Measurements from ENCODE around the gene PIP5K1A.
"Not testable (repeated sequence)": the region's sequence is repeated elsewhere in the genome, so short reads cannot be mapped to it uniquely, and the experiment has no call there.

Gene PIP5K1A, protein sequence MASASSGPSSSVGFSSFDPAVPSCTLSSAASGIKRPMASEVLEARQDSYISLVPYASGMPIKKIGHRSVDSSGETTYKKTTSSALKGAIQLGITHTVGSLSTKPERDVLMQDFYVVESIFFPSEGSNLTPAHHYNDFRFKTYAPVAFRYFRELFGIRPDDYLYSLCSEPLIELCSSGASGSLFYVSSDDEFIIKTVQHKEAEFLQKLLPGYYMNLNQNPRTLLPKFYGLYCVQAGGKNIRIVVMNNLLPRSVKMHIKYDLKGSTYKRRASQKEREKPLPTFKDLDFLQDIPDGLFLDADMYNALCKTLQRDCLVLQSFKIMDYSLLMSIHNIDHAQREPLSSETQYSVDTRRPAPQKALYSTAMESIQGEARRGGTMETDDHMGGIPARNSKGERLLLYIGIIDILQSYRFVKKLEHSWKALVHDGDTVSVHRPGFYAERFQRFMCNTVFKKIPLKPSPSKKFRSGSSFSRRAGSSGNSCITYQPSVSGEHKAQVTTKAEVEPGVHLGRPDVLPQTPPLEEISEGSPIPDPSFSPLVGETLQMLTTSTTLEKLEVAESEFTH

GRCh38 chr1:151198254-151199127 is at the start of gene PIP5K1A:
TSS of gene PIP5K1A (plus strand) at chr1:151198552. CDS start at chr1:151198997, 445 bp downstream.
- peak; percentile 99 for DNase-seq

DNA sequence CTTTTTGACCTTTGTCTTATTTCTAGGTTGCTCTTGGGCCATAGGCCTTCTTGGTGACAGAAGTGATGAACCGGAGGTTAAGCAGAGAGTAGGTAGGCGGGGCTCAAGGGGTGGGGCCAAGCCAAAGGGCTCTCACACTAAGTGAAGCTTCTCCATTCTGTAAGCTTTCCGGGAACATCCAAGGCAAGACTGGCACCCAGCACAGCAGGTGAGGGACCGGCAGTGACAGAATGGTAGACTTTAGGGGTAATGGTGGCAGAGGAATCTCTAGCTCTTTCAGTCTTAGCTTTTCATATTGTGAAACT is 41.9 kb upstream of the PIP5K1A start, which contains the start of gene TNFAIP8L2:
Gene TNFAIP8L2, plus strand, starts transcription at position 135 of the 305 bp plus-strand sequence. CDS start 2,049 bp downstream, outside the sequence.
- peak; percentile 85 for DNase-seq

GRCh38 chr1:151157067-151157531 is 41.3 kb upstream of the PIP5K1A start:
- DNase-seq, result peak; percentile 62

DNA sequence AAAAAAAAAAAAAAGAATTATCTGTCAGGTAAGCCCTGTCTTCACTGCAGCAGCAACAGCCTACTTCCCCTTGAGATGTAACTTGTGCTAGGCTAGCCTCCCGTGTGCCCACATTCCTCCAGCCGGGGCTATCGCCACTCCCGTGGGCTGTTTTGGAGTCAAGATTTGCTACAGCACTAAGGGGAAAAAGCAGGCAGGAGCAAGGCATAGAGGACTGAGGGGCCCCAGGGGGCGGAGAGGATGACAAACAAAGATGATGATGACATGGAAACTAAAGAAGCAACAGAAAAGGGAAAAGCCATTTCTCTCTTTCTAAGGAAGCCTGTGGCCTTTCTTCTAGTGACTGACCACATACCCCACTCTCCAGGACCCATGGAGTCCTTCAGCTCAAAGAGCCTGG is 40.0 kb upstream of the PIP5K1A start:
- no peak for DNase-seq

GRCh38 chr1:151158751-151159251 is 39.6 kb upstream of the PIP5K1A start:
- DNase-seq, result no peak

- no peak for DNase-seq
These were observed 39.0 kb upstream of the PIP5K1A start for GRCh38 chr1:151159373-151159772.

DNA sequence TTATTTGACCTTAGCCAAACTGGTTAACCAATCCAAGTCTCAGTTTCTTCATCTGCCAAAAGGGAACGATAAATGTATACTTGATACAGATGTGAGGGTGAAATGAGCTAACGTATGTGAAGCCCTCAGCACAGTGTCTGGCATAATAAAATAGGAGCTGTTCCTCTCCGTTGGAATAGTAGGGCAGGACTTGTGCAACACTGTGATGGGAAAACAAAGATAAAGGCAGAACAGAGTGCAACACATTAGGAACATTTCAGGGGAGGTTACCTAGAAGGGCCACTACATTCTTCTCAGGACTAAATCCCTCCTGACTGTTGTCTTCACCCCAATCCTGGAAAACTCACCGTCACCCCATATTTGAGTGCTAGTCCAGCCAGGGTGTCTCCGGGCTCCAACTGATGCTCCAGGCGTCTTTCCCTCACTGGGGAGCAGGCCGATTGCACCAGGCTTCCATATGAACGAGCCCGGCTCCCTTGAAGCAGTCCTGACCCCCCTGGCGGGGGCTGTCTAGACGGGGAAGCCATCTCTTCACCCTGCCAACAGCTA is 33.5 kb upstream of the PIP5K1A start:
- no peak for DNase-seq

DNA sequence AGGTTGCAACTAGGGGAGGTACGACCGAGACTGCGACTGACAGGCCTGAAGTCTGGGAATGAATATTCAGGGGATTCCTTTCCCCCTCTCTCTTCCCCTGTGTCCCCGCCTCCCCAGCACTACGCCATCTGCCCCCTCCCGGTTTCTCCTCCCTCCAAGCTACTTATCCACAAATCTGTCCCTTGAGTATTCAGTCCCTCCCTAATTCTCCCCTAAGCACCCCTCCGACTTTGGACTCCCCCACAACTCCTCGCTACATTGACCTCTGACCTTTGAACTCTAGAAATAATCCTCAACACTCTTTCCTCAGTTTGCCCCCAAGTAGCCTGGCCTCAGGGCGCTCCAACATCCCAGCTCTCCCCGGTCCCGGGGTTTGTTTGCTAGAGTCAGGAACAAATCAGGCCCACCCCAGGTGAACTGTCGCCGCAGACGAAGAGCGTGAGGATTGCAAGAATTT is 33.0 kb upstream of the PIP5K1A start:
- no peak for DNase-seq

- DNase-seq, result peak; percentile 92
These were observed 32.4 kb upstream of the PIP5K1A start, which contains the start of the genes LYSMD1 and SCNM1 for GRCh38 chr1:151165738-151166504. TSS of gene LYSMD1 (minus strand) at chr1:151165902. CDS start at chr1:151165258, 644 bp downstream. TSS of gene SCNM1 (plus strand) at chr1:151166144. CDS start at chr1:151166153, 9 bp downstream.

DNA sequence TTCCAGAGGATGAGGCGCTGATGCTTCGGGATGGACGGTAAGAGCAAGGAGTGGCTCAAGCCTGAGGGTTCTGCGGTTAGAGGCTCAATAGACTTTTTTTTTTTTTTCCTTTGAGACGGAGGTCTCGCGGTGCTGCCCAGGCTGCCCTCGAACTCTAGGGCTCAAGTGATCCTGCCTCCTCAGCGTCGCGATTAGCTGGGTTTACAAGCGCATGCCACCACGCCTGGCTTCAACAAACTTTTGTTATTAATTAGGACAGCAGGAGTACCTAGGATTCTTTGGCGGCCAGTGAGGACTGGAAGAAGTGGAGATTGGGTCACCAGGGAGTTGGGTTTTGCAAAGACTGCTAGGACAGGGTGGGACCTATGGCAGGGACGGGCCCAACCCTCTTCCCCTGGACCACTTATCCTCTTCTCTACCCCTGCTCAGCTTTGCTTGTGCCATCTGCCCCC is 31.8 kb upstream of the PIP5K1A start:
- no peak for DNase-seq

DNA sequence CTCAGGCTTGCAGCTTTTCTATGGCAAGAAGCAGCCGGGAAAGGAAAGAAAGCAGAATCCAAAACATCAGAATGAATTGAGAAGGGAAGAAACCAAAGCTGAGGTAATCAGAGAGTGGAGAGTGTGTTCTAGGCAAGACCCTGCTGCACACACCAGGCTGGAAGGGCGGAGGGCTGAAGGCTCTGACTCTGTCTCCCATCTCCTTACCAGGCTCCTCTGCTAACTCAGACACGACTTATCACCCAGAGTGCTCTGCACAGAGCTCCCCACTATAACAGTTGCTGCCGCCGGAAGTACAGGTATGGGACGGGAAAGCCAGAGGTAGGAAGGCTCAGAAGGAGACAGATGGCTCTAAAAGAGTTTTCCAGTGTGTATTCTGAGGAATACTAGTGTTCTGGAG is 31.2 kb upstream of the PIP5K1A start:
- no peak for DNase-seq

GRCh38 chr1:151171190-151171589 is 27.2 kb upstream of the PIP5K1A start:
- DNase-seq, result no peak

GRCh38 chr1:151175041-151175741 is 23.2 kb upstream of the PIP5K1A start:
- DNase-seq, result no peak

GRCh38 chr1:151175863-151176262 is 22.5 kb upstream of the PIP5K1A start, which contains the start of gene TMOD4:
TSS of gene TMOD4 (minus strand) at chr1:151175981. CDS start at chr1:151174875, 1,106 bp downstream.
- no peak for DNase-seq

DNA sequence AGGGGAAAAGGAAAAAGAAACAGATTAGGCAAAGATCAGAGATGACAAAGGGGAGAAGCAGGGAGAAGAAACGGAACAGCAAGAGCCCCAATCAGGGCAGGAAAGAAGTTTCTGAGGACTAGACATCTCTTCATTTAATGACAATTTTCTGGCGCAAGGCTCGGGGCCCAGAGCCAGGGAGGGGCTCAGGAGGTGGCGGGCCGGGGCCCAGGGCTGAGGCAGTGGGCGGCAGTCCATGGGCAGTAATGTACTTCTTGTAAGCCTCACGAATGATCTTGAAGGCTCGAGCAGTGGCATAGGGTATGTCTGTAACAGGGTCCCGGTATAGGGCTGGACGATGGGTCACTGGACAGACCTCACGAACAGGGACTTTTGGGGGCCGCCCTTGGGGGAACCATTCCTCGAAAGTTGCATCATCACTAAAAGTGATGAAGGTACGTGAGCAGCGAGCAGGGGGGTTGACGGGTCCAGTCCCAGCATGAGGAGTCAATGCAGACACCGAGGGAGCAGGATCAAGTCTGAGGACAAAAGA is 21.8 kb upstream of the PIP5K1A start:
- no peak for DNase-seq

DNA sequence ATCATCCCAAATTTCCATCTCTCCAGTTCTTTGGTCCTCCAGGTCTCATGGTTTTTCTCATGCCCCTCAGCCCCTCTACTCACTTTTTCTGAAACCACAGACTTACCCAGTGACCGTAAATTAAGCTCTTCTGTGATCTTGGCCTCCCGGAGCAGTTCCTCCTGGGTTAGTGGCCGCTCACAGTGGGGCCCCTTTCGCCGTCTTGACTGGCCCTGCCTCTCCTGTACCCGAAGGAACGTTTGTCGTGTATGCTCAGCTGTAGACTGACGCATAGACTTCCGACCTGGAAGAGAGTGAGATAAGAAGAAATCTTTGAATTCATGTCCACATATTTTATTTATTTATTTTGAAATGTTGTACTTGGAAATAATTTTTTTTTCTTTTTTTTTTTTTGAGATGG is 14.1 kb upstream of the PIP5K1A start:
- no peak for DNase-seq

GRCh38 chr1:151187205-151187604 is 11.1 kb upstream of the PIP5K1A start:
- no peak for DNase-seq

GRCh38 chr1:151188667-151189066 is 9.7 kb upstream of the PIP5K1A start:
- DNase-seq, result not testable (repeated sequence)

DNA sequence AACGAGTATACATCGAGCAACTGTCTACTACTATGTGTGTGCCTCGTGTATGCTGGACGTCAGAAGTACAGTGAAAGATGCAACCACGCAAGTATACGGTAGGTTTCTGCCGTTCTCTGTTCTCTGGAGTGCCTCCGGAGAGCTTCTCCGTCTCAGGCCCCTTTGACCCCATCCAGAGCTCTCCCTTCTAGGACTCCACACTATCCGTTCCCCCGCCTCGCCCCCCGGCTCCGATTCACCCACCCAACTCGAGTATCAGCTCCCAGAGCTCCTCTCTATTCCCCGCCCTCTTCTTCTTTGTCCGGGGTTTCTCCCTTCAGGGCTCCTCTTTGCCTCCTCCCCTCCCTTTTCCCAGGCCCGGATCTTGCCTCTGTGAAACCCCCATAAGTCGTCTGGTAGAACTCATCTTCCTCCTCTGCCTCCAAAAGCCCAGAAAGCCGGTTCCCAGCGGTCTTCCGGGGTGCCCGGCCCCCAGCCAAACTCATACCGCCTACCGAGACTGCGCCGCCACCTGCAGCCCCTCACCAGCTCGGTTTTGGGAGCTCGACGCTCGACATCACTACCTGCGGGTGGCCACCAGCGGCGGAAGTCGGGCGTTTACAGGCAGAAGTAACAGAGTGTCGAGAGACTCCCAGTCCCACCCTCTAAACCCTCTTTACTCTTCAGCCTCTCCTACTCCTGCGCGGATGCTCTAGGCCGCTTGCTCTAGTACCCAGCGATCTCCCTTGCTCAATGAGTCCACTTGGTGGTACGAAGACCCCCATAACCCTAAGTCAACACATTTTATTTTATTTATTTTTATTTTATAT is 8.5 kb upstream of the PIP5K1A start, which contains the start of gene VPS72:
Gene VPS72, minus strand, starts transcription at position 561 of the 809 bp plus-strand sequence. Its CDS starts 76 bp downstream, at position 485.
- peak; percentile 81 for DNase-seq
